HFF-Myc (cell line): ENCODE data around the gene CD48.
"Not testable (repeated sequence)": the region's sequence is repeated elsewhere in the genome, so short reads cannot be mapped to it uniquely, and the experiment has no call there.

ENCODE experiments used
- DNase-seq: peaks from one replicate; pipeline ENCODE4 v3.0.0-alpha.2; 2011; ENCODE audit warnings: low read depth; ENCODE audit errors: extremely low read depth
- H3K4me3 ChIP-seq: replicated peaks from 2 replicates; pipeline ENCODE4 v1.5.1; 2011; ENCODE audit warnings: low read depth, mild to moderate bottlenecking, control low read depth, low read length
- CTCF ChIP-seq: IDR thresholded peaks from 2 replicates; pipeline ENCODE4 v1.5.1; 2012; ENCODE audit warnings: mild to moderate bottlenecking, low read depth, low read length, control low read depth; ENCODE audit errors: missing control alignments

CD48 gene

DNA sequence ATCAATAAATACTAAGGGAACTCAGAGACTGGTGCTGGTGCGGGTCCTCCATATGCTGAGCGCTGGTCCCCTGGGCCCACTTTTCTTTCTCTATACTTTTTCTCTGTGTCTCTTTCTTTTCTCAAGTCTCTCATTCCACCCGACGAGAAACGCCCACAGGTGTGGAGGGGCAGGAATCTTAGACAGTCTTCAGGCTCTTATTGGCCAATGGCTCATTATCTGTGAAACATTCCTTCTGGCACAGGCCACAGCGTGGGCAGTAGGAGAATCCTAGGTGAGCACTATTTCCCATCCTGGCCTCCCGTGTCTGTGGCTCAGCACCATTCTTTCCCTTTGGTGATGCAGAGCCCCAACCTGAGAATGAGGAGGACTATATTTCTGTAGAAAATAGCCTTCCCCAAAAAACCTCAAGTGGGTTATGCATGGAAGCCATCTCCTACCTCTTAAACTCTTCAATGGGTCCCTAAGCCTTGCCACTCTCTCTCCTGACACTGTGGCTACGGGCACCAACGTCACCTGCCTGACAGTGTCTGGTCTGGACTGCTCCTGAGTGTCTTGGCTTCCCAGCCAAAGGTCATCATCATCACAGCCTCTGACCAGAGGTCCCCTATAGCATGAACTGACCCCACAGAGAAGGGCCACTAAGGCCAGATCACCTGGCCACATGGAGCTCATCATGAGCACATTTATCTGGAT lies 58.5 kb downstream of the CD48 start:
- DNase-seq = no peak
- H3K4me3 ChIP-seq = no peak overlapping the region
- TF ChIP-seq CTCF = no peak

- DNase-seq, H3K4me3 ChIP-seq: not testable (repeated sequence)
Observed at GRCh38 chr1:160652065-160652641, 59.5 kb downstream of the CD48 start.

DNA sequence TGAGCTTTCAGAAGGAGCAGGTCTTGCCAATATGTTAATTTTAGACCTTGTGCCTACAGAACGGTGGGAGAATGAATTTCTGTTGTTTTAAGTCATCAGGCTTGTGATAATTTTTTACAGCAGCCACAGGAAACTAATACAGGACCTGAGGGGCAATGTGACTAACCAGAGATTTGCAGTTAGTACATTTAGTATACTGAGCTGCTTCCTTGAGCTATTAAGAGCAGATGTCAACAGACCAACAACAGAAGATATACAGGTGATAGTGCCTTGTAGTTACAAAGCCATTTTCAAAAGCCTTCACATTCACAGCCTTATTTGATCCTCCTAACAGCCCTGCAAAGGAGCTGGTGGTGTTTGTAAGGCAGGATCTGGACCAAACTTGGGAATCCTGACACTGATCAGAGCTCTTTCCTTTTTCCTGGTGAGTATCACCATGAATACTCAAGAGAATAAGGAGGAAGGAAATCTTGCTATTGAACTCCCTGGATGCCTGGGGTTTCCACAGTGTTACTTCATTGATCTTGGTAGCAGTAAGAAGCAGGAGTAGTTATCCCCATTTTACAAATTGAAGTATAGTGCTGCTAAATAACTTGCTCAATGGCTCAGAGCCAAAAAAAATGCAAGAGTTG lies 60.1 kb downstream of the CD48 start:
- no peak for TF ChIP-seq CTCF
- no peak for DNase-seq
- no peak overlapping the region for H3K4me3 ChIP-seq

DNA sequence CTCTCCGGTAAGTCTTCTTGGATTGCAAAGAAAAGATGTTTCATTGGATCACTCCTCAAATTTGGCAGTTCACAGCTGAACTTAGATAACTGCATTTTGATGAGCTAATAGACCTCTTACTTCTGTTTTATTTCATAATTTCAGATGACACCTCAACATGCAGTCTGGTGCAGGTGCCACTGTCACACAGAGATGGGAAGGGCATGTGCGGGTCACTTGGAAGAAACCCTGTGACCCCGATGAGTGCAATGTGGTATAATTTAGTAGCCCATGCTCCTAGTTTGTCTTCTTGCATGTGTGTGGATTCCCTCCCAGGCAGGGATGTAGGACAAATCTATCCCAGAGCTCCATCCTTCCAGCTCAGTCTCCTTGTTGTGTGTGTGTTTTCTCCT lies 64.3 kb downstream of the CD48 start:
- no peak for DNase-seq
- no peak overlapping the region for H3K4me3 ChIP-seq
- no peak for TF ChIP-seq CTCF

DNA sequence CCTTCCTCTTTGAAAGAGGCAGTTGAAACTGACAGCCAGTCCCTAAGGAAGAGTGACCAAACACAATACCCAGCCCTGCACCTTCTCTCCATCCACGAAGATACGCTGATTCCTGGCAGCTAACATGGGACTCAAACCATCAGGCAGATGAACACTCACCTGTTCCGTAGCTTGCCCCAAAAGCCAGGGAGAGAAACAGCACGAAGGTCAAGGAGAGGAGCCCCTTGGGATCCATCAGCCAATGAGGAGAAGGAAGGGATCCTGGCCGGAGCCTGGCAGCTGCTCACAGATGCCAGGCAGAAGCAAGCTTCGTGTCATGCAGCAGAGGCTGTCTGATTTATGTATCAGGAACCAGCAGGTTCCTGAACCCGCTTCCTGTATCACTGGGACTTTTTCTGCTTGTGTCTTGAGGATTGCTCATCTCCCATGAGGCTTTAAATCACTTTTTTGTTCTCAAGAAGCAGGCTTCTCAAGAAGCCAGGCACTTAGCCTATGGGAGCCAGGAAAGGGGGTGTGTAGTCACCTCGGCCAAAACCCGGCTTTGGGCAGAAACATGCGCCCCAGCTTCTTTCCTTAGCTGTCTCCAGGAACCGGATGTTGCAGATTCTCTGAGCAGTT lies 64.8 kb downstream of the CD48 start, which contains the start of gene SLAMF1:
Gene SLAMF1 (minus strand): TSS at position 334 of the 618 bp plus-strand sequence. CDS start 99 bp downstream, at position 235.
- no peak for TF ChIP-seq CTCF
- DNase-seq = no peak
- H3K4me3 ChIP-seq = no peak within 1 kb of the TSS

DNA sequence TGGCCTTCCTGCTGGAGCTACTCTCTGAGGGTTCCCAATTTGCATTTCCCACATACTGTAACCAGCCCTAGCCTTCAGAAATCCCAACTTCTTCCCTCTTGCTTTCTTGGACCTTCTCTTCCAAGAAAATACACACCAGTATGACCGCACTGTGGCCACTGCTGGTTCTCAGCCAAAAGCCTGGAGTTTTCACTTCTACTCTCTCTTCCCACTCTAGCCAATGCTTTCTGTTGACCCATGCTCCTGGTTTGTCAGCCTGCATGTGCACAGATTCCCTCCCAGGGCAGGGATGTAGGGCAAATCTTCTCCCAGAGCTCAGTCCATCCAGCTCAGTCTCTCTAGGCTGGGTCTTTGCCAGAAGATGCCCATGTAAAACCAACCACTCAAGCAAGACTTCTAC lies 65.4 kb downstream of the CD48 start:
- DNase-seq = no peak
- no peak for TF ChIP-seq CTCF
- H3K4me3 ChIP-seq = no peak overlapping the region
